Skeletal muscle tissue (tissue), 4 donors: ENCODE data around the gene RSAD1. TPM values are rescaled to one million over a fixed set of nuclear protein-coding genes. Genes with fewer than 3 reads are reported as not detected.

ENCODE experiments used
- H3K27ac ChIP-seq: one replicate; pipeline ENCODE4 v1.7.0; 2013; ENCODE audit warnings: mild to moderate bottlenecking, low read depth, low read length, inconsistent platforms
- H3K27me3 ChIP-seq, 3 donors: one replicate each; pipeline ENCODE4 v1.7.0; 2013; ENCODE audit warnings: low read length in 3 of 3; ENCODE audit not compliant: control insufficient read depth in 3 of 3, insufficient read depth in 3 of 3
- H3K36me3 ChIP-seq, 3 donors: one replicate each; pipeline ENCODE4 v1.7.0; 2013; ENCODE audit warnings: low read length in 3 of 3; ENCODE audit not compliant: control insufficient read depth in 3 of 3, insufficient read depth in 3 of 3
- H3K4me1 ChIP-seq, 3 donors: one replicate each; pipeline ENCODE4 v1.7.0; 2013; ENCODE audit warnings: low read length in 3 of 3, mild to moderate bottlenecking in 3 of 3; ENCODE audit not compliant: control insufficient read depth in 3 of 3, insufficient read depth in 3 of 3
- H3K4me3 ChIP-seq, 3 donors: one replicate each; pipeline ENCODE4 v1.7.0; 2013; ENCODE audit warnings: low read length in 3 of 3
- H3K9ac ChIP-seq, 3 donors: one replicate each; pipeline ENCODE4 v1.7.0; 2013; ENCODE audit warnings: low read length in 3 of 3, mild to moderate bottlenecking in 3 of 3, moderate library complexity in 2 of 3, low read depth in 1 of 3
- H3K9me3 ChIP-seq, 3 donors: one replicate each; pipeline ENCODE4 v1.7.0; 2013; ENCODE audit warnings: low read length in 3 of 3; ENCODE audit not compliant: control insufficient read depth in 3 of 3
- total RNA-seq: library from RNA; depleted of rRNA; stranded (reverse); fragments of >200 nt; gene quantifications from one replicate; pipeline ENCODE4 v1.2.3, GENCODE V29; 2014
- donor health status: Osteomylitis.

RSAD1 gene
- total RNA-seq, 1 donor from 2014 or later, result 12.0 TPM

DNA sequence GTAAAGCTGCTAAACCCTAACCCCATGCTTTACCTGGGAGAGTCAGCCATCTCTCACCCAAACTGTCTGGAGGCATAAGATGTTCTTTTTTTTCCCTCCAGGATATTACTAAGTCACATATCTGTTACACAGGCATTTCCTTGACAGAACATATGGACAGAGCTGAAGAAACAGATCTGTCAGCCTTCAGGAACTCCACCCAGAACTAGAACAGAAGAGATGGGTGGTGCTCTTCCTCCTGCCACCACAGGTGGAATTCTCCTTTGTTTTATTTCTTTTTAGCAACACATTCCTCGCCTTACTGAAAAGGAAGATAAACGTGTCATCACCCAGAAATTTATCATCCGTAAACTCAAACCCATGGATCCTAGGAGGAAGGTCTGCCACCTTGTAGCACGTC is 38.4 kb downstream of the RSAD1 start:
- Histone ChIP-seq H3K36me3 (no peaks in the 10 kb centered on the region), H3K9ac (no peak overlapping the region), H3K4me1 (peaks cover 0 to 7% (median 0%) of the 10 kb centered on the region in 3 donors), H3K27ac (no peak overlapping the region), H3K4me3 (no peak overlapping the region), H3K9me3 (no peaks in the 10 kb centered on the region), H3K27me3 (no peaks in the 10 kb centered on the region)

DNA sequence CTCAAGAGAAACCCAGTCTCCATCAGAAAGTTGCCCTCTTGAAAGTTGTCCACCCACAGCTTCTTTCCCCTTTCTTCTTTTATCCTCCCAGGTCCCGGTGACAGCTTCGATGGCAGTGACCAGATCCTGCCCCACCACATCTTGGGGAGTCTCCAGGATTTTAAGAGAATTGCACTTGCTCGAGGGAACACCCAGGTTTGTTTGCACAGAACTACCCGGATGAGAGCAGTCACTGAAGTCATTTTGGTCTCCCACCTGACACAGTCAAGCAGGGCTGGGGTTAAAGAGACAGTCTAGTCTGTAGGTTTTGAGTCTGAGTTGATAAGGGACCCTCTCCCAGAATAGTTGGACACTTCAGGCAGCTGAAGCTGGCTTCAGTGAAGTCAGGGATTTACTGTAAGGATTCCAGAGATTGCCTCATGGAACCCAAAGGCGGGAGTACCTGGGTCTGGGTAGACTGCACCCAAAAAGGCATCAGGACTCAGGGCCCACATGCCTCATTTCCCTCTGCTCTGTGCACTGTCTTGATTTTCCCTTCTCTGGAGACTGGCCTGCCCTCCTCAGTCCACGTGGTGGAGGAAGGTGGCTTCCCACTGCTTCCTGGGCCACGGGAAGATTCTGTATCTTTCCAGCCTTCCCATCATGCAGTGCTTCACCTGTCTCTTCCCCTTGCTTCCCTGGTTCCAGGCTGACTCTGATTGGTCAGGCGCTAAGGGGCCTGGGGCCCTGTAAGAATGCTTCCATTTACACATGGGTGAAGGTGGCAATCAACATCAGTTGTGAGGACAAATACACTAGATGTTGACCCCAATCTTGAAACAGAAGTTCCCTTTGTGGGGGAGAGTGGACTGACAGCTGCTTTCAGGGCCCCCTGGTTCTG is 39.1 kb downstream of the RSAD1 start:
- no peaks in the 10 kb centered on the region for H3K27me3 ChIP-seq
- H3K9me3 ChIP-seq, result no peaks in the 10 kb centered on the region
- H3K9ac ChIP-seq, result no peak overlapping the region
- H3K36me3 ChIP-seq, result no peaks in the 10 kb centered on the region
- H3K27ac ChIP-seq, result no peak overlapping the region
- H3K4me1 ChIP-seq, result peaks cover 0 to 9% (median 2%) of the 10 kb centered on the region in 3 donors
- H3K4me3 ChIP-seq, result no peak overlapping the region

DNA sequence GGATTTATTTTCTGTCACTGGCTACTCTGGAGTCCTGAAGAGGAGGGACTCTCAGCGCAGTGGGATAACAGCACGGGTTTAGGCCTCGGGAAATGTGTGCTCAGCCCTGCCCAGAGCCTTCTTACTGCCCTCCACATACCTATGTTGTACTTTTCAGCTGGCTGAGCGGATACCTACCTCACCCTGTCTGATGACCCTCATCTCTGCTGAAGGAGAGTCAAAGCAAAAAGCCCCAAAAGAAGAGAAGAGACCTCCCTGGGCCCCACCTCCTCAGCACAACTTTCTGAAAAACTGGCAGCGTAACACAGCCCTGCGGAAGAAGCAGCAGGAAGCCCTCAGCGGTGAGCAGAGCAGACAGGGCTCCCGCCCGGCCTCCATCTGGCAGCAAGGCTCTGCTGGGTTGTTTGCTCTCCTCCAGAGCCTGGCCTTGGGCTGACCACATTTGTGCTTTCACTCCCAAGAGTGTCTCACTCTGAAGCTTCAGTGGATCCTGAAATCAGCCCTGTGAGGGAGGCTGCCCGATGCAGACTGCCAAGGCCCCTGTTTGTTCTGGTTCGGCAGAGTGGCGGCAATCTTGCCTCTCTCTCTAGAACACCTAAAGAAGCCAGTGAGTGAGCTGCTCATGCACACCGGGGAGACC is 39.8 kb downstream of the RSAD1 start:
- Histone ChIP-seq H3K36me3 (no peaks in the 10 kb centered on the region), H3K4me3 (no peak overlapping the region), H3K27ac (no peak overlapping the region), H3K9me3 (no peaks in the 10 kb centered on the region), H3K4me1 (peaks cover 0 to 16% (median 3%) of the 10 kb centered on the region in 3 donors), H3K9ac (no peak overlapping the region), H3K27me3 (no peaks in the 10 kb centered on the region)

- H3K27me3 ChIP-seq, result no peaks in the 10 kb centered on the region
- no peak overlapping the region for H3K27ac ChIP-seq
- no peak overlapping the region for H3K9ac ChIP-seq
- H3K4me3 ChIP-seq, result no peak overlapping the region
- no peaks in the 10 kb centered on the region for H3K9me3 ChIP-seq
- H3K4me1 ChIP-seq, result peaks cover 0 to 16% (median 3%) of the 10 kb centered on the region in 3 donors
- no peaks in the 10 kb centered on the region for H3K36me3 ChIP-seq
These were observed 40.6 kb downstream of the RSAD1 start for GRCh38 chr17:50519141-50519834.

DNA sequence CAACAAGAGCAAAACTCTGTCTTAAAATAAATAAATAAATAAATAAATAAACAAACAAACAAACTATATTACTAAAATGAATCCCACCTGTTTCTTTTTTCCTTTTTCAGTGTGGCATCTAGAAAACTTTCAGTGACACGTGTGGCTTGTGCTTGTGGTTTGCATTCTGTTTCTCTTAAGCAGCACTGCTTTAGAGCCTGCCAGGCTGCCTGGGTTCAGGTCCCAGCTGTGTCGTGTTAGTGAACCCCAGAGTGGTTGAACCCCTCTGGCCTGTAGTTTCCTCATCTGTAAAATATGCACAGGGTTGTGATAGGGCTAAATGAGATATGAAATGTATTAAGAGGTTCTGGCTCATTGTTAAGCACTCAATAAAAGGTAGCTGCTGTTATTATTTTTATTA is 41.8 kb downstream of the RSAD1 start:
- Histone ChIP-seq H3K9me3 (no peaks in the 10 kb centered on the region), H3K9ac (no peak overlapping the region)

GRCh38 chr17:50521514-50521913 is 42.9 kb downstream of the RSAD1 start:
- Histone ChIP-seq H3K36me3 (no peaks in the 10 kb centered on the region), H3K27me3 (no peaks in the 10 kb centered on the region), H3K9me3 (no peaks in the 10 kb centered on the region), H3K27ac (no peak overlapping the region), H3K4me3 (no peak overlapping the region), H3K4me1 (peaks cover 0 to 16% (median 3%) of the 10 kb centered on the region in 3 donors), H3K9ac (no peak overlapping the region)

More for the DNA sequence above, 41.8 kb downstream of the RSAD1 start:
- Histone ChIP-seq H3K27ac (no peak overlapping the region), H3K4me1 (peaks cover 0 to 16% (median 3%) of the 10 kb centered on the region in 3 donors), H3K4me3 (no peak overlapping the region), H3K27me3 (no peaks in the 10 kb centered on the region), H3K36me3 (no peaks in the 10 kb centered on the region)

DNA sequence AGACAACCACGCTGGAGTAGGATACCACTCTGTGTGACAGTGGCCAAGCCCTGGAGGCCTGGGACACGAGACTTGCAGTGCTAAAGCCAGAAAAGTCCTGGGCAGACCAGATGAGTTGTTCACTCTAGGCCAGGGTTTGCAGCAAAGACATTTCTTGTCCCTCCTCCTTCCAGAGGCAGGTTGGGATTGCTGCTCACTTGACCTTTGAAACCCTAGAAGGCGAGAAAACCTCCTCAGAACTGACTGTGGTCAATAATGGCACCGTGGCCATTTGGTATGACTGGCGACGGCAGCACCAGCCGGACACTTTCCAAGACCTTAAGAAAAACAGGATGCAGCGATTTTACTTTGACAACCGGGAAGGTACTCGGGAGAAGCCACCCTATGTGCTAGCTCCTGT is 44.1 kb downstream of the RSAD1 start:
- Histone ChIP-seq H3K27ac (peak overlapping the region; percentile 44), H3K4me1 (peaks cover 0 to 16% (median 3%) of the 10 kb centered on the region in 3 donors), H3K36me3 (no peaks in the 10 kb centered on the region), H3K9ac (no peak overlapping the region), H3K9me3 (no peaks in the 10 kb centered on the region), H3K4me3 (no peak overlapping the region), H3K27me3 (peaks cover 0 to 5% (median 0%) of the 10 kb centered on the region in 3 donors)

- Histone ChIP-seq H3K27ac (peak overlapping the region; percentile 44), H3K9ac (no peak overlapping the region), H3K4me3 (no peak overlapping the region), H3K27me3 (peaks cover 0 to 5% (median 3%) of the 10 kb centered on the region in 3 donors), H3K9me3 (no peaks in the 10 kb centered on the region), H3K4me1 (peaks cover 0 to 16% (median 3%) of the 10 kb centered on the region in 3 donors), H3K36me3 (no peaks in the 10 kb centered on the region)
These were observed 44.5 kb downstream of the RSAD1 start for GRCh38 chr17:50523208-50523607.

DNA sequence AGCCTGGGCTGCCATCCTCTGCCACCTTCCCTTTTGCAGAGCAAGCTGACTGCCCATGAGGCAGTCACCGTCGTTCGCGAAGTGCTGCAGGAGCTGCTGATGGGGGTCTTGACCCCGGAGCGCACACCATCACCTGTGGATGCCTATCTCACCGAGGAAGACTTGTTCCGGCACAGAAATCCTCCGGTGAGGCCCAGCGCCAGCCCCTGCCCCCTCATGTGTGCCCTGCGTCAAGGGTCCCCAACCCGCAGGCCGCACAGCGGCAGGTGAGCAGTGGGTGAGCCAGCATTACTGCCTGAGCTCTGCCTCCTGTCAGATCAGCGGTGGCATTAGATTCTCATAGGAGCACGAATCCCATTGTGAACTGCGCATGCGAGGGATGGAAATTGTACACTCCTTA is 46.2 kb downstream of the RSAD1 start:
- Histone ChIP-seq H3K9ac (no peak overlapping the region), H3K4me3 (no peak overlapping the region), H3K4me1 (peaks cover 0 to 16% (median 3%) of the 10 kb centered on the region in 3 donors), H3K27me3 (peaks cover 0 to 15% (median 8%) of the 10 kb centered on the region in 3 donors), H3K36me3 (no peaks in the 10 kb centered on the region), H3K27ac (no peak overlapping the region), H3K9me3 (no peaks in the 10 kb centered on the region)
